ENCODE data around the gene ACKR2. TPM values are rescaled to one million over a fixed set of nuclear protein-coding genes. Genes with fewer than 3 reads are reported as not detected.

ACKR2 gene
- total and polyA plus RNA-seq, 2 experiments from 2014 or later, result 0.35 TPM; not detected in 1

DNA sequence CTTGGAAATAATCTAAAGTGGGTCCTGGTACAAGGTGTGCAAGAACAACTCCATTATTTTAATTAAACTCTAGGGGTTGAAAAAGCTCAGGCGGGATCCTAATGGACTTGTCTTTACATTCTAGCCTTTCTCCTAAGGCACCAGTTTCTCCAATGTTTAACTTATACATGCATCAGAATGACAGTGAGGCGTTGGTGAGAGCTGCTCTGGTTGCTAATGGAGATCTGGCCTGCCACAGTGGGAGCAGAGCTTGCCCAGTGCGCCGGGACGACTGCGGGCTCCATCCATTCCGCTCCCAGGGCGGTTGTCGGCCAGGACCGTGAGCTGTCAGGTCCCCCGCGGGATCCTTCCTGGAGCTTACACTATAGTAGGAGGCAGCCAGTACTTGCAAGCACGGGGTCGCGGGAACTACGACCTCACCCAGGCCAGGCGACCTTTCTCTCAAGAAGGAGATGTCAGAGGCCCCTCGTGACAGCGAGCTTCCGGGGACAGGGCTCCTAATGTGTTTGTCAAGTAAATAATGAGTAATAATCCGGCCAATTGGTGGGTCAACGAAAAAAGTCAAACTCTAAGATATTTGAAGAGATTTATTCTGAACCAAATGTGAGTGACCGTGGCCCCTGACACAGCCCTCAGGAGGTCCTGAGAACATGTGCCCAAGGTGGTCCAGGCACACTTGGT, 4.0 kb upstream of the ACKR2 start (continued):
- TF ChIP-seq NANOG (IDR thresholded peaks at IDR 0.05; ENCODE audit: borderline replicate concordance), result no peak
- TF ChIP-seq ZNF114 (CRISPR knock-in tag; IDR thresholded peaks at IDR 0.05), result no peak
- no peak for TF ChIP-seq POLR2AphosphoS5 (IDR thresholded peaks at IDR 0.05; ENCODE audit: low read depth)
- TF ChIP-seq, protein P1, sequence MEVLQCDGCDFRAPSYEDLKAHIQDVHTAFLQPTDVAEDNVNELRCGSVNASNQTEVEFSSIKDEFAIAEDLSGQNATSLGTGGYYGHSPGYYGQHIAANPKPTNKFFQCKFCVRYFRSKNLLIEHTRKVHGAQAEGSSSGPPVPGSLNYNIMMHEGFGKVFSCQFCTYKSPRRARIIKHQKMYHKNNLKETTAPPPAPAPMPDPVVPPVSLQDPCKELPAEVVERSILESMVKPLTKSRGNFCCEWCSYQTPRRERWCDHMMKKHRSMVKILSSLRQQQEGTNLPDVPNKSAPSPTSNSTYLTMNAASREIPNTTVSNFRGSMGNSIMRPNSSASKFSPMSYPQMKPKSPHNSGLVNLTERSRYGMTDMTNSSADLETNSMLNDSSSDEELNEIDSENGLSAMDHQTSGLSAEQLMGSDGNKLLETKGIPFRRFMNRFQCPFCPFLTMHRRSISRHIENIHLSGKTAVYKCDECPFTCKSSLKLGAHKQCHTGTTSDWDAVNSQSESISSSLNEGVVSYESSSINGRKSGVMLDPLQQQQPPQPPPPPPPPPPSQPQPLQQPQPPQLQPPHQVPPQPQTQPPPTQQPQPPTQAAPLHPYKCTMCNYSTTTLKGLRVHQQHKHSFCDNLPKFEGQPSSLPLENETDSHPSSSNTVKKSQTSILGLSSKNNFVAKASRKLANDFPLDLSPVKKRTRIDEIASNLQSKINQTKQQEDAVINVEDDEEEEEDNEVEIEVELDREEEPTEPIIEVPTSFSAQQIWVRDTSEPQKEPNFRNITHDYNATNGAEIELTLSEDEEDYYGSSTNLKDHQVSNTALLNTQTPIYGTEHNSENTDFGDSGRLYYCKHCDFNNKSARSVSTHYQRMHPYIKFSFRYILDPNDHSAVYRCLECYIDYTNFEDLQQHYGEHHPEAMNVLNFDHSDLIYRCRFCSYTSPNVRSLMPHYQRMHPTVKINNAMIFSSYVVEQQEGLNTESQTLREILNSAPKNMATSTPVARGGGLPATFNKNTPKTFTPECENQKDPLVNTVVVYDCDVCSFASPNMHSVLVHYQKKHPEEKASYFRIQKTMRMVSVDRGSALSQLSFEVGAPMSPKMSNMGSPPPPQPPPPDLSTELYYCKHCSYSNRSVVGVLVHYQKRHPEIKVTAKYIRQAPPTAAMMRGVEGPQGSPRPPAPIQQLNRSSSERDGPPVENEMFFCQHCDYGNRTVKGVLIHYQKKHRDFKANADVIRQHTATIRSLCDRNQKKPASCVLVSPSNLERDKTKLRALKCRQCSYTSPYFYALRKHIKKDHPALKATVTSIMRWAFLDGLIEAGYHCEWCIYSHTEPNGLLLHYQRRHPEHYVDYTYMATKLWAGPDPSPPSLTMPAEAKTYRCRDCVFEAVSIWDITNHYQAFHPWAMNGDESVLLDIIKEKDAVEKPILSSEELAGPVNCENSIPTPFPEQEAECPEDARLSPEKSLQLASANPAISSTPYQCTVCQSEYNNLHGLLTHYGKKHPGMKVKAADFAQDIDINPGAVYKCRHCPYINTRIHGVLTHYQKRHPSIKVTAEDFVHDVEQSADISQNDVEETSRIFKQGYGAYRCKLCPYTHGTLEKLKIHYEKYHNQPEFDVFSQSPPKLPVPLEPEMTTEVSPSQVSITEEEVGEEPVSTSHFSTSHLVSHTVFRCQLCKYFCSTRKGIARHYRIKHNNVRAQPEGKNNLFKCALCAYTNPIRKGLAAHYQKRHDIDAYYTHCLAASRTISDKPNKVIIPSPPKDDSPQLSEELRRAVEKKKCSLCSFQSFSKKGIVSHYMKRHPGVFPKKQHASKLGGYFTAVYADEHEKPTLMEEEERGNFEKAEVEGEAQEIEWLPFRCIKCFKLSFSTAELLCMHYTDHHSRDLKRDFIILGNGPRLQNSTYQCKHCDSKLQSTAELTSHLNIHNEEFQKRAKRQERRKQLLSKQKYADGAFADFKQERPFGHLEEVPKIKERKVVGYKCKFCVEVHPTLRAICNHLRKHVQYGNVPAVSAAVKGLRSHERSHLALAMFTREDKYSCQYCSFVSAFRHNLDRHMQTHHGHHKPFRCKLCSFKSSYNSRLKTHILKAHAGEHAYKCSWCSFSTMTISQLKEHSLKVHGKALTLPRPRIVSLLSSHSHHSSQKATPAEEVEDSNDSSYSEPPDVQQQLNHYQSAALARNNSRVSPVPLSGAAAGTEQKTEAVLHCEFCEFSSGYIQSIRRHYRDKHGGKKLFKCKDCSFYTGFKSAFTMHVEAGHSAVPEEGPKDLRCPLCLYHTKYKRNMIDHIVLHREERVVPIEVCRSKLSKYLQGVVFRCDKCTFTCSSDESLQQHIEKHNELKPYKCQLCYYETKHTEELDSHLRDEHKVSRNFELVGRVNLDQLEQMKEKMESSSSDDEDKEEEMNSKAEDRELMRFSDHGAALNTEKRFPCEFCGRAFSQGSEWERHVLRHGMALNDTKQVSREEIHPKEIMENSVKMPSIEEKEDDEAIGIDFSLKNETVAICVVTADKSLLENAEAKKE (CRISPR knock-in tag; IDR thresholded peaks at IDR 0.05), result no peak
- TF ChIP-seq JUNB (IDR thresholded peaks at IDR 0.05; ENCODE audit: unreplicated experiment), result no peak
- TF ChIP-seq EZH2 (IDR thresholded peaks at IDR 0.05; ENCODE audit: low read depth, unreplicated experiment), result no peak

DNA sequence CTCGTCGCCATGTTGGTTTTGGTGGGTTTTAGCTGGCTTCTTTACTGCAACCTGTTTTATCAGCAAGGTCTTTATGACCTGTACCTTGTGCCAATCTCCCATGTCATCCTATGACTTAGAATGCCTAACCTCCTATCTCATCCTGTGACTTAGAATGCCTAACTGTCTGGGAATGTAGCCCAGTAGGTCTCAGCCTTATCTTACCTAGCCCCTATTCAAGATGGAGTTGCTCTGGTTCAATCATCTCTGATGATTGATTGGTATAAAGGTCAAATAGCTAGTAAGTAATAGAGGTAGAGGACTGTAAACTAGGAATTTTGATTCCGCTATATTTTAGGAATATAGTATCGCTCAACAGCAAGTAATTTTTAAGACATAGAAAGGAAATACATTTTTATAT, 1.3 kb upstream of the ACKR2 start:
- H3K4me3 ChIP-seq, result no peak overlapping the region
- H3F3A ChIP-seq (replicated peaks; ENCODE audit: low read depth), result peaks cover 6% of the 10 kb centered on the region; the same call in 1 of the 2 replicates
- H3K9me2 ChIP-seq (ENCODE audit: insufficient read depth), result no peaks in the 10 kb centered on the region
- peaks cover 8% of the 10 kb centered on the region for H3K79me2 ChIP-seq (replicated peaks; ENCODE audit: insufficient read depth)
- no peaks in the 10 kb centered on the region; the same call in 1 of the 2 replicates for H4K20me1 ChIP-seq (replicated peaks; ENCODE audit: insufficient read depth)
- H3K4me1 Mint-ChIP-seq, result peaks cover 12% of the 10 kb centered on the region
- TF ChIP-seq POLR2AphosphoS5 (IDR thresholded peaks at IDR 0.05; ENCODE audit: low read depth), result no peak
- TF ChIP-seq, protein P2, sequence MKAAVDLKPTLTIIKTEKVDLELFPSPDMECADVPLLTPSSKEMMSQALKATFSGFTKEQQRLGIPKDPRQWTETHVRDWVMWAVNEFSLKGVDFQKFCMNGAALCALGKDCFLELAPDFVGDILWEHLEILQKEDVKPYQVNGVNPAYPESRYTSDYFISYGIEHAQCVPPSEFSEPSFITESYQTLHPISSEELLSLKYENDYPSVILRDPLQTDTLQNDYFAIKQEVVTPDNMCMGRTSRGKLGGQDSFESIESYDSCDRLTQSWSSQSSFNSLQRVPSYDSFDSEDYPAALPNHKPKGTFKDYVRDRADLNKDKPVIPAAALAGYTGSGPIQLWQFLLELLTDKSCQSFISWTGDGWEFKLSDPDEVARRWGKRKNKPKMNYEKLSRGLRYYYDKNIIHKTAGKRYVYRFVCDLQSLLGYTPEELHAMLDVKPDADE (IDR thresholded peaks at IDR 0.05), result no peak
- TF ChIP-seq, protein P3, sequence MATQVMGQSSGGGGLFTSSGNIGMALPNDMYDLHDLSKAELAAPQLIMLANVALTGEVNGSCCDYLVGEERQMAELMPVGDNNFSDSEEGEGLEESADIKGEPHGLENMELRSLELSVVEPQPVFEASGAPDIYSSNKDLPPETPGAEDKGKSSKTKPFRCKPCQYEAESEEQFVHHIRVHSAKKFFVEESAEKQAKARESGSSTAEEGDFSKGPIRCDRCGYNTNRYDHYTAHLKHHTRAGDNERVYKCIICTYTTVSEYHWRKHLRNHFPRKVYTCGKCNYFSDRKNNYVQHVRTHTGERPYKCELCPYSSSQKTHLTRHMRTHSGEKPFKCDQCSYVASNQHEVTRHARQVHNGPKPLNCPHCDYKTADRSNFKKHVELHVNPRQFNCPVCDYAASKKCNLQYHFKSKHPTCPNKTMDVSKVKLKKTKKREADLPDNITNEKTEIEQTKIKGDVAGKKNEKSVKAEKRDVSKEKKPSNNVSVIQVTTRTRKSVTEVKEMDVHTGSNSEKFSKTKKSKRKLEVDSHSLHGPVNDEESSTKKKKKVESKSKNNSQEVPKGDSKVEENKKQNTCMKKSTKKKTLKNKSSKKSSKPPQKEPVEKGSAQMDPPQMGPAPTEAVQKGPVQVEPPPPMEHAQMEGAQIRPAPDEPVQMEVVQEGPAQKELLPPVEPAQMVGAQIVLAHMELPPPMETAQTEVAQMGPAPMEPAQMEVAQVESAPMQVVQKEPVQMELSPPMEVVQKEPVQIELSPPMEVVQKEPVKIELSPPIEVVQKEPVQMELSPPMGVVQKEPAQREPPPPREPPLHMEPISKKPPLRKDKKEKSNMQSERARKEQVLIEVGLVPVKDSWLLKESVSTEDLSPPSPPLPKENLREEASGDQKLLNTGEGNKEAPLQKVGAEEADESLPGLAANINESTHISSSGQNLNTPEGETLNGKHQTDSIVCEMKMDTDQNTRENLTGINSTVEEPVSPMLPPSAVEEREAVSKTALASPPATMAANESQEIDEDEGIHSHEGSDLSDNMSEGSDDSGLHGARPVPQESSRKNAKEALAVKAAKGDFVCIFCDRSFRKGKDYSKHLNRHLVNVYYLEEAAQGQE (IDR thresholded peaks at IDR 0.05; ENCODE audit: unreplicated experiment), result no peak
- TF ChIP-seq NANOG (IDR thresholded peaks at IDR 0.05; ENCODE audit: borderline replicate concordance), result no peak
- TF ChIP-seq EZH2 (IDR thresholded peaks at IDR 0.05; ENCODE audit: low read depth, unreplicated experiment), result no peak
- TF ChIP-seq CREB1 (CRISPR knock-in tag; IDR thresholded peaks at IDR 0.05; ENCODE audit: low read depth), result no peak
- TF ChIP-seq ZNF114 (CRISPR knock-in tag; IDR thresholded peaks at IDR 0.05), result no peak
- TF ChIP-seq, protein P4, sequence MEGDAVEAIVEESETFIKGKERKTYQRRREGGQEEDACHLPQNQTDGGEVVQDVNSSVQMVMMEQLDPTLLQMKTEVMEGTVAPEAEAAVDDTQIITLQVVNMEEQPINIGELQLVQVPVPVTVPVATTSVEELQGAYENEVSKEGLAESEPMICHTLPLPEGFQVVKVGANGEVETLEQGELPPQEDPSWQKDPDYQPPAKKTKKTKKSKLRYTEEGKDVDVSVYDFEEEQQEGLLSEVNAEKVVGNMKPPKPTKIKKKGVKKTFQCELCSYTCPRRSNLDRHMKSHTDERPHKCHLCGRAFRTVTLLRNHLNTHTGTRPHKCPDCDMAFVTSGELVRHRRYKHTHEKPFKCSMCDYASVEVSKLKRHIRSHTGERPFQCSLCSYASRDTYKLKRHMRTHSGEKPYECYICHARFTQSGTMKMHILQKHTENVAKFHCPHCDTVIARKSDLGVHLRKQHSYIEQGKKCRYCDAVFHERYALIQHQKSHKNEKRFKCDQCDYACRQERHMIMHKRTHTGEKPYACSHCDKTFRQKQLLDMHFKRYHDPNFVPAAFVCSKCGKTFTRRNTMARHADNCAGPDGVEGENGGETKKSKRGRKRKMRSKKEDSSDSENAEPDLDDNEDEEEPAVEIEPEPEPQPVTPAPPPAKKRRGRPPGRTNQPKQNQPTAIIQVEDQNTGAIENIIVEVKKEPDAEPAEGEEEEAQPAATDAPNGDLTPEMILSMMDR (conservative IDR thresholded peaks at IDR 0.05; ENCODE audit: low read depth in 2 of 2), result no peak
- TF ChIP-seq JUNB (IDR thresholded peaks at IDR 0.05; ENCODE audit: unreplicated experiment), result no peak
- no peak overlapping the region for H3K27ac ChIP-seq (ENCODE audit: low read depth)
- ATAC-seq, result no peak
- H3K4me1 ChIP-seq (ENCODE audit: insufficient read depth), result peaks cover 13% of the 10 kb centered on the region
- no peak for DNase-seq (ENCODE audit: low spot score)
- peaks cover 19% of the 10 kb centered on the region for H3K27me3 ChIP-seq (ENCODE audit: insufficient read depth)
- no peaks in the 10 kb centered on the region for H3K9me3 Mint-ChIP-seq
- H3K36me3 Mint-ChIP-seq (ENCODE audit: low read depth), result peaks cover 2% of the 10 kb centered on the region; the same call in 2 of the 3 replicates
- H3K27me3 Mint-ChIP-seq (ENCODE audit: insufficient read depth, low read depth, poor library complexity), result peaks cover 19% of the 10 kb centered on the region
- H3K27ac Mint-ChIP-seq, result no peak overlapping the region
- no peak overlapping the region for H3K4me2 ChIP-seq
- H2AFZ ChIP-seq, result no peak overlapping the region
- H3K36me3 ChIP-seq (ENCODE audit: insufficient read depth), result no peaks in the 10 kb centered on the region
- no peak overlapping the region for H3K4me3 Mint-ChIP-seq

Data from GM23338 (cell line).